ENCODE measurements around the gene SPATA13. TPM values are rescaled to one million over a fixed set of nuclear protein-coding genes. Genes with fewer than 3 reads are reported as not detected.

The SPATA13 gene
- total RNA-seq, 3 donors from 2014 or later (not counting 1 experiment from before 2014, with no cell fraction given), result 108 to 141 (median 141) TPM

DNA sequence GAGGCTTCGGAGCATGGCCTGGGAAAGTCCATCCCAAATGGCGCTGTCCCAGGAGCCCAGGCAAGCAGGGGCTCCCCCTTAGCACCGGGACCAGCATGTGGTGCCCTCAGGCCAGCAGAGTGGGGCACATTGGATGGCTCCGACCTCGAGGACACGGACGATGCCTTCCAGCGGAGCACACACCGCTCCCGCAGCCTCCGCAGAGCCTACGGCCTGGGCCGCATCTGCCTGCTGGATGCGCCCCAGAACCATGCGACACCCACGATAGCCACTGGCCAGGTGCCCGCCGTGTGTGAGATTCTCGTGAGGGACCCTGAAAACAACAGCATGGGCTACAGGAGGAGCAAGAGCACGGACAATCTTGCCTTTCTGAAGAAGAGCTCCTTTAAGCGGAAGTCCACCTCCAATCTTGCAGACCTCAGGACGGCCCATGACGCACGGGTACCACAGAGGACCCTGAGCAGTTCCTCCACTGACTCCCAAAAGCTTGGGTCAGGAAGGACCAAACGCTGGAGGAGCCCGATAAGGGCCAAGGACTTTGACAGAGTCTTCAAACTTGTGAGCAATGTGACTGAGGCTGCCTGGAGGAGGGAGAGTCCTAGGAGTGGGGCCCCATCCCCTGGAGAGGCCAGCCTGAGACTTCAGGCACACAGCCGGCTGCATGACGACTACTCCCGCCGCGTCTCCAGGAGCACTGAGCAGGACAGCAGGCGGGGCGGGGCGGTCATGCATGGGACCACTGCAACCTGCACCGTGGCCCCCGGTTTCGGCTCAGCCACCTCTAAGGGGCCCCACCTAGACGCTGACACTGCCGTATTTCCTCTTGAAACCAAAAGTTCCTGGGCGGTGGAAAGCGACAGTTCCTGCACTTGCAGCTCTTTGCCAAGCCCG lies 63.1 kb downstream of the SPATA13 start:
- WGBS (ENCODE audit: insufficient coverage), result 70% methylated on average over 42 of the region's 42 CpGs
- DNase-seq (peak in 1 of 2 donors; percentile 36), ATAC-seq (peak; percentile 12 to 33 (median 14))
- Histone ChIP-seq H3K4me3 (ENCODE audit: low read length) (peak overlapping the region; percentile 9), H3K27me3 (ENCODE audit: control insufficient read depth, insufficient read depth, low read length) (no peaks in the 10 kb centered on the region), H3K36me3 (ENCODE audit: control insufficient read depth, insufficient read depth, low read length) (no peaks in the 10 kb centered on the region), H3K27ac (ENCODE audit: low read length) (no peak overlapping the region), H3K4me1 (ENCODE audit: control insufficient read depth, insufficient read depth, low read length) (peaks cover 27% of the 10 kb centered on the region), H3K9me3 (ENCODE audit: control insufficient read depth, insufficient read depth, low read length) (no peaks in the 10 kb centered on the region)
- H3K4me1 Mint-ChIP-seq, result peaks cover 18 to 32% of the 10 kb centered on the region in 2 donors
- H3K27me3 Mint-ChIP-seq (ENCODE audit: low read depth in 2 of 2), result no peaks in the 10 kb centered on the region
- intact Hi-C loops (cut with micrococcal nuclease), result loop anchor here (5.0 kb wide), 1 partner anchor 61 kb away; the partner anchor contains the start of gene SPATA13
- H3K27ac Mint-ChIP-seq, result peak overlapping the region in 1 of 2 donors; percentile 78
- peak overlapping the region; percentile 68 for H3K4me3 Mint-ChIP-seq
- no peaks in the 10 kb centered on the region for H3K9me3 Mint-ChIP-seq
- no peaks in the 10 kb centered on the region for H3K36me3 Mint-ChIP-seq
- TF ChIP-seq, protein P1, sequence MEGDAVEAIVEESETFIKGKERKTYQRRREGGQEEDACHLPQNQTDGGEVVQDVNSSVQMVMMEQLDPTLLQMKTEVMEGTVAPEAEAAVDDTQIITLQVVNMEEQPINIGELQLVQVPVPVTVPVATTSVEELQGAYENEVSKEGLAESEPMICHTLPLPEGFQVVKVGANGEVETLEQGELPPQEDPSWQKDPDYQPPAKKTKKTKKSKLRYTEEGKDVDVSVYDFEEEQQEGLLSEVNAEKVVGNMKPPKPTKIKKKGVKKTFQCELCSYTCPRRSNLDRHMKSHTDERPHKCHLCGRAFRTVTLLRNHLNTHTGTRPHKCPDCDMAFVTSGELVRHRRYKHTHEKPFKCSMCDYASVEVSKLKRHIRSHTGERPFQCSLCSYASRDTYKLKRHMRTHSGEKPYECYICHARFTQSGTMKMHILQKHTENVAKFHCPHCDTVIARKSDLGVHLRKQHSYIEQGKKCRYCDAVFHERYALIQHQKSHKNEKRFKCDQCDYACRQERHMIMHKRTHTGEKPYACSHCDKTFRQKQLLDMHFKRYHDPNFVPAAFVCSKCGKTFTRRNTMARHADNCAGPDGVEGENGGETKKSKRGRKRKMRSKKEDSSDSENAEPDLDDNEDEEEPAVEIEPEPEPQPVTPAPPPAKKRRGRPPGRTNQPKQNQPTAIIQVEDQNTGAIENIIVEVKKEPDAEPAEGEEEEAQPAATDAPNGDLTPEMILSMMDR (IDR thresholded peaks at IDR 0.05), result no peak

DNA sequence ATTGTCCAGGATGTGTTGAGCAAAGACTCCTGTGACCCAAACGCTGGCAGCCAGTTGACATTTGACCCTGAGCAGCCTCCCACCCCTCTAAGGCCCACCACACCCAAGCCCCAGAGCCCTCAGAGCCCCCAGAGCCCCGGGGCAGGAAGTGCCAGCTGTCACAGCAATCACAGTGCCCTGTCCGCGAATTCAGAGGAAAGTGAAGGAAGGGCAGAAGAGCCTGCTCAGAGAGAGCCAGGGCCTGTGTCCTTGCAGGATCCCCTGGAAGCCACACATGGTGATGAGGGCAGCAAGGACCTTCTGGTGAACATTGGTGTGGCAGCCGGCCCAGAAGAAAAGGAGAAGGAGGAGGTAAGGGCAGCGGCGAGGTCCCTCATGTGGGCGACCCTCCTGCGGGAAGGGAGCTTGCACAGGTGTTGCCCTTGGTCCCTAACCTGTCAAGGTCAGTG lies 63.7 kb downstream of the SPATA13 start:
- TF ChIP-seq, protein P1 (IDR thresholded peaks at IDR 0.05), result no peak
- Mint-ChIP-seq H3K36me3 (no peaks in the 10 kb centered on the region), H3K27ac (peak overlapping the region in 1 of 2 donors; percentile 78), H3K27me3 (ENCODE audit: low read depth in 2 of 2) (no peaks in the 10 kb centered on the region), H3K4me1 (peaks cover 22 to 36% of the 10 kb centered on the region in 2 donors), H3K9me3 (no peaks in the 10 kb centered on the region), H3K4me3 (peak overlapping the region; percentile 68)
- Histone ChIP-seq H3K27ac (ENCODE audit: low read length) (no peak overlapping the region), H3K9me3 (ENCODE audit: control insufficient read depth, insufficient read depth, low read length) (no peaks in the 10 kb centered on the region), H3K27me3 (ENCODE audit: control insufficient read depth, insufficient read depth, low read length) (no peaks in the 10 kb centered on the region), H3K4me3 (ENCODE audit: low read length) (peak overlapping the region; percentile 9), H3K4me1 (ENCODE audit: control insufficient read depth, insufficient read depth, low read length) (peaks cover 31% of the 10 kb centered on the region), H3K36me3 (ENCODE audit: control insufficient read depth, insufficient read depth, low read length) (no peaks in the 10 kb centered on the region)
- peak; percentile 15 to 20 (median 15) for ATAC-seq
- DNase-seq, result peak in 1 of 2 donors; percentile 32
- intact Hi-C loops (cut with micrococcal nuclease), result loop anchor here (5.0 kb wide), 1 partner anchor 62 kb away; the partner anchor contains the start of gene SPATA13
- 43% methylated on average over 9 of the region's 9 CpGs for WGBS (ENCODE audit: insufficient coverage)

- Mint-ChIP-seq H3K27ac (peak overlapping the region in 1 of 2 donors; percentile 78), H3K4me3 (no peak overlapping the region)
- WGBS (ENCODE audit: insufficient coverage), result 80% methylated on average over 11 of the region's 11 CpGs
Observed at GRCh38 chr13:24225062-24225461, 64.5 kb downstream of the SPATA13 start.

More at GRCh38 chr13:24225062-24225461, 64.5 kb downstream of the SPATA13 start:
- DNase-seq (no peak), ATAC-seq (no peak)
- TF ChIP-seq, protein P1 (IDR thresholded peaks at IDR 0.05), result no peak
- Histone ChIP-seq H3K4me3 (ENCODE audit: low read length) (no peak overlapping the region), H3K27ac (ENCODE audit: low read length) (no peak overlapping the region), H3K27me3 (ENCODE audit: control insufficient read depth, insufficient read depth, low read length) (no peaks in the 10 kb centered on the region), H3K36me3 (ENCODE audit: control insufficient read depth, insufficient read depth, low read length) (no peaks in the 10 kb centered on the region), H3K9me3 (ENCODE audit: control insufficient read depth, insufficient read depth, low read length) (no peaks in the 10 kb centered on the region), H3K4me1 (ENCODE audit: control insufficient read depth, insufficient read depth, low read length) (peaks cover 35% of the 10 kb centered on the region)
- Mint-ChIP-seq H3K9me3 (no peaks in the 10 kb centered on the region), H3K4me1 (peaks cover 27 to 41% of the 10 kb centered on the region in 2 donors), H3K27me3 (ENCODE audit: low read depth in 2 of 2) (no peaks in the 10 kb centered on the region), H3K36me3 (no peaks in the 10 kb centered on the region)
- intact Hi-C loops (cut with micrococcal nuclease), result no loop called here

All from natural killer cell (primary cell).